Measurements from ENCODE around the gene CHAT. TPM values are rescaled to one million over a fixed set of nuclear protein-coding genes. Genes with fewer than 3 reads are reported as not detected.

CHAT gene
- total RNA-seq, 2 donors from 2014 or later, result not detected

DNA sequence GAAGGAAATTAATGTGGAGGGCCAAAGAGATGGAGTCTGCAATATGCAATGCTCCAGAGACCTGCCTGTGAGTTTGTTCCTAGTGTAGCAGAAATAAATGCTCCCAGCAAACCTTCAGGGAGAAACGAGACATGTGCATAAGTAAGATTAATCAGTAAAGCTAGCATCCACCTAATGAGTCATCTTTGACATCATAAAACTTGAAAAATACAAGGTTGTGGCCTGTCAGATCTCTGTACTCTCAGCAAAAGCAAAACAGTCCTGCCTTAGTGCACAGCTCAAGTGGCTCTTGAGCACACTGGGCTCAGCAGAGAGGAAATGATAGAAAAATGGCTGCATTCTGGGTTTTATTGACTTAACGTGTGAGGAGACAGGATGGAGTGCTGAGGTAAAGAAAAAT, 42.4 kb upstream of the CHAT start:
- no peaks in the 10 kb centered on the region for H3K27me3 ChIP-seq (replicated peaks; ENCODE audit: insufficient read depth)
- no peak overlapping the region for H3K4me3 ChIP-seq
- no peak for ATAC-seq (ENCODE audit: insufficient number of reproducible peaks, low FRiP score, low read depth)
- H3K36me3 ChIP-seq, result no peaks in the 10 kb centered on the region
- TF ChIP-seq, protein P1, sequence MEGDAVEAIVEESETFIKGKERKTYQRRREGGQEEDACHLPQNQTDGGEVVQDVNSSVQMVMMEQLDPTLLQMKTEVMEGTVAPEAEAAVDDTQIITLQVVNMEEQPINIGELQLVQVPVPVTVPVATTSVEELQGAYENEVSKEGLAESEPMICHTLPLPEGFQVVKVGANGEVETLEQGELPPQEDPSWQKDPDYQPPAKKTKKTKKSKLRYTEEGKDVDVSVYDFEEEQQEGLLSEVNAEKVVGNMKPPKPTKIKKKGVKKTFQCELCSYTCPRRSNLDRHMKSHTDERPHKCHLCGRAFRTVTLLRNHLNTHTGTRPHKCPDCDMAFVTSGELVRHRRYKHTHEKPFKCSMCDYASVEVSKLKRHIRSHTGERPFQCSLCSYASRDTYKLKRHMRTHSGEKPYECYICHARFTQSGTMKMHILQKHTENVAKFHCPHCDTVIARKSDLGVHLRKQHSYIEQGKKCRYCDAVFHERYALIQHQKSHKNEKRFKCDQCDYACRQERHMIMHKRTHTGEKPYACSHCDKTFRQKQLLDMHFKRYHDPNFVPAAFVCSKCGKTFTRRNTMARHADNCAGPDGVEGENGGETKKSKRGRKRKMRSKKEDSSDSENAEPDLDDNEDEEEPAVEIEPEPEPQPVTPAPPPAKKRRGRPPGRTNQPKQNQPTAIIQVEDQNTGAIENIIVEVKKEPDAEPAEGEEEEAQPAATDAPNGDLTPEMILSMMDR (IDR thresholded peaks at IDR 0.05), result no peak
- no peaks in the 10 kb centered on the region for H3K4me1 ChIP-seq (ENCODE audit: control insufficient read depth in 1 of 2, low read depth in 2 of 2)
- no peak for DNase-seq (ENCODE audit: low spot score)
- H3K27ac ChIP-seq, result no peak overlapping the region
- no peaks in the 10 kb centered on the region for H3K9me3 ChIP-seq

DNA sequence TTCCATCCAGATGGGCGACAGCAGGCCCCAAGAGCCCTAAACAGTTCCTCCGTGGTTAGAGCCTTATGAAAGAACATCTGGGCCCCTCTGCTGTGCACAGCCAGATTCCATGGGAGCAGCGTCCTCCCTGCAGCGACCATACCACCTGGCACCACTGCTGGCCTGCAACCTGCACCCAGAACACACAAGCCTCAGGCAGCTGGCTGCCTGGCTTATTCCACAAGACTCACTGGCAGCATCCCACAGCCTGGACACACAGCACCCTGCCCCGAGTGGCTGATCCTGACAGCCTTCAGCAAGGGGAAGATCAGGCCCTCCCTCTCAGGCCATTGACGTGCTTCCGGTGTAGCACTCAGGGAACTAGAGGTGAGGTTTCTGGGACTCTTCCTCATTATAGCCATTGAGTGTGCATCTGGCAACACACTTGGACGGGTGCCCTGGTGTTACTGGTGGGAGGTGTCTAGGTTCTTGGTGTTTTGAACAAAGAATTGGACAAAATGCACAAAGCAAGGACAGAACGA, 41.2 kb upstream of the CHAT start:
- H3K4me1 ChIP-seq (ENCODE audit: control insufficient read depth in 1 of 2, low read depth in 2 of 2), result no peaks in the 10 kb centered on the region
- no peaks in the 10 kb centered on the region for H3K9me3 ChIP-seq
- TF ChIP-seq, protein P1 (IDR thresholded peaks at IDR 0.05), result no peak
- no peak for DNase-seq (ENCODE audit: low spot score)
- no peak for ATAC-seq (ENCODE audit: insufficient number of reproducible peaks, low FRiP score, low read depth)
- H3K27ac ChIP-seq, result no peak overlapping the region
- H3K4me3 ChIP-seq, result no peak overlapping the region
- H3K36me3 ChIP-seq, result no peaks in the 10 kb centered on the region
- no peaks in the 10 kb centered on the region for H3K27me3 ChIP-seq (replicated peaks; ENCODE audit: insufficient read depth)

DNA sequence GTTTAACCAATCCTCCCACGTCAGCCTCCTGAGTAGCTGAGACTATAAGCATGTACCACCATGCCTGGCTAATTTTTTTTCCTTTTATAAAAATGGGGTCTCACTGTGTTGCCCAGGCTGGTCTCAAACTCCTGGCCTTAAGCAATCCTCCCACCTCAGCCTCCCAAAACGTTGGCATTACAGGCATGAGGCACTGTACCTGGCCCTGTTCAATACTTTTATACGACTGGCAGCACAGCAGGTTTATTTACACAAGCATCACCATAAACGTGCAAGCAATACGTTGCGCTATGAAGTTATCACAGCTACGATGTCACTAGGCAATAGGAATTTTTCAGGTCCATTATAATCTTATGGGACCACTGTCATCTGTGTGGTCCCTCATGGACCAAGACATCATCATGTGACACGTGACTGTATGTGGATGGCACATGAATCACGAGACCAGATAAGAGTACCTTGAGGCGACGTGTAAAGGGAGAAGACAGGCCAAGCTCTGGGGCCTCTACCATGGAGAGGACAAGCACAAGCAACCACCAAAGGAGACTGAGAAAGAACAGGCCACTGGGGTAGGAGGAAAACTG, 38.3 kb upstream of the CHAT start:
- TF ChIP-seq, protein P1 (IDR thresholded peaks at IDR 0.05), result no peak

GRCh38 chr10:49577182-49577925, 36.5 kb upstream of the CHAT start:
- Histone ChIP-seq H3K4me1 (ENCODE audit: control insufficient read depth in 1 of 2, low read depth in 2 of 2) (peaks cover 4 to 12% of the 10 kb centered on the region in 2 donors), H3K27me3 (replicated peaks; ENCODE audit: insufficient read depth) (no peaks in the 10 kb centered on the region), H3K4me3 (no peak overlapping the region), H3K9me3 (no peaks in the 10 kb centered on the region), H3K36me3 (no peaks in the 10 kb centered on the region), H3K27ac (no peak overlapping the region)
- TF ChIP-seq, protein P1 (IDR thresholded peaks at IDR 0.05), result no peak
- ATAC-seq (ENCODE audit: insufficient number of reproducible peaks, low FRiP score, low read depth) (no peak), DNase-seq (ENCODE audit: low spot score) (no peak)

More for the DNA sequence above, 38.3 kb upstream of the CHAT start:
- Histone ChIP-seq H3K4me3 (no peak overlapping the region), H3K27me3 (replicated peaks; ENCODE audit: insufficient read depth) (no peaks in the 10 kb centered on the region), H3K36me3 (no peaks in the 10 kb centered on the region), H3K4me1 (ENCODE audit: control insufficient read depth in 1 of 2, low read depth in 2 of 2) (peaks cover 4 to 12% of the 10 kb centered on the region in 2 donors), H3K27ac (no peak overlapping the region), H3K9me3 (no peaks in the 10 kb centered on the region)
- ATAC-seq (ENCODE audit: insufficient number of reproducible peaks, low FRiP score, low read depth) (no peak), DNase-seq (ENCODE audit: low spot score) (no peak)

GRCh38 chr10:49578392-49578791, 35.4 kb upstream of the CHAT start:
- TF ChIP-seq, protein P1 (IDR thresholded peaks at IDR 0.05), result no peak
- no peak for ATAC-seq (ENCODE audit: insufficient number of reproducible peaks, low FRiP score, low read depth)

More at GRCh38 chr10:49578392-49578791, 35.4 kb upstream of the CHAT start:
- Histone ChIP-seq H3K4me3 (no peak overlapping the region), H3K36me3 (no peaks in the 10 kb centered on the region), H3K27ac (no peak overlapping the region), H3K27me3 (replicated peaks; ENCODE audit: insufficient read depth) (no peaks in the 10 kb centered on the region), H3K9me3 (no peaks in the 10 kb centered on the region), H3K4me1 (ENCODE audit: control insufficient read depth in 1 of 2, low read depth in 2 of 2) (peaks cover 4 to 12% of the 10 kb centered on the region in 2 donors)
- DNase-seq (ENCODE audit: low spot score), result no peak

All from thoracic aorta (tissue), 2 donors.